K562 (cell line): ENCODE data around the gene TERT. TPM values are rescaled to one million over a fixed set of nuclear protein-coding genes. Genes with fewer than 3 reads are reported as not detected.
A peak's percentile ranks its signal among the peaks of the same experiment; 100 is the strongest.

Experiments used
- ATAC-seq: fragments of 200-7000 bp; cut with Tn5 transposase; 3 replicates; pipeline ENCODE4 v1.9.1; 2020; ENCODE audit warnings: moderate library complexity
- BruUV-seq: library from RNA; stranded (reverse); fragments of 400-500 nt; replicated peaks from 2 replicates; lab custom pipeline; 2021; lab: Mats Ljungman, UMichigan
- CTCF ChIA-PET: fragments of 300-600 bp; formaldehyde crosslinking; extraction: SDS; loops from one replicate; lab custom pipeline; 2021; ENCODE audit warnings: low intra/inter-chr PET ratio; lab: Yijun Ruan, JAX
- POLR2A ChIA-PET: fragments of 300-600, 350-650 bp; sonication (Branson Sonifier 250); formaldehyde crosslinking; extraction: SDS; loops from one replicate; lab custom pipeline; 2021; ENCODE audit warnings: antibody characterized with exemption, inconsistent platforms; lab: Yijun Ruan, JAX
- DNase-seq, 4 experiments: peaks; one replicate each; pipeline versions ENCODE4 v3.0.0 to v3.0.0-alpha.2; 2011 to 2018; ENCODE audit warnings: low spot score in 3 of 4, mixed read lengths in 3 of 4; ENCODE audit errors: extremely low read depth in 1 of 4
- FAIRE-seq: peaks from 2 replicates; lab custom pipeline; 2011; peaks lifted over from hg19 to GRCh38; lab: Jason Lieb, UNC
- H2AFZ ChIP-seq: 2 replicates; pipeline ENCODE4 v1.6.0; 2011; ENCODE audit warnings: low read depth, low read length, control low read depth, inconsistent platforms
- H3K27ac ChIP-seq: fragments of 200-600 bp; 3 replicates; pipeline ENCODE4 v1.8.0; 2011; ENCODE audit warnings: low read depth, mild to moderate bottlenecking, control low read depth, inconsistent platforms, low read length, moderate library complexity, mixed read lengths; ENCODE audit errors: extremely low read depth
- H3K27me3 ChIP-seq, 2 experiments: fragments of 300-600 bp in 1 of 2; 2 replicates in 1 of 2; 3 replicates in 1 of 2; pipeline versions ENCODE4 v1.6.0 to v1.8.0; 2011; ENCODE audit warnings: inconsistent platforms in 2 of 2, low read length in 2 of 2, mild to moderate bottlenecking in 1 of 2, mixed read lengths in 1 of 2, moderate library complexity in 1 of 2; ENCODE audit not compliant: control insufficient read depth in 2 of 2, insufficient read depth in 2 of 2
- H3K36me3 ChIP-seq: fragments of 300-600 bp; 3 replicates; pipeline ENCODE4 v1.8.0; 2011; ENCODE audit warnings: mild to moderate bottlenecking, low read length, inconsistent platforms; ENCODE audit not compliant: control insufficient read depth, insufficient read depth
- H3K4me1 ChIP-seq, 2 experiments: fragments of 200-600 bp in 1 of 2; replicated peaks in 1 of 2; 2 replicates in 1 of 2; 3 replicates in 1 of 2; pipeline versions ENCODE4 v1.5.1 to v1.8.0; 2011; ENCODE audit warnings: inconsistent platforms in 2 of 2, low read length in 2 of 2, mild to moderate bottlenecking in 1 of 2, mixed read lengths in 1 of 2, moderate library complexity in 1 of 2; ENCODE audit not compliant: control insufficient read depth in 2 of 2, insufficient read depth in 2 of 2
- H3K4me2 ChIP-seq: 2 replicates; pipeline ENCODE4 v1.6.1; 2011; ENCODE audit warnings: low read length, control low read depth, inconsistent platforms, mixed read lengths; ENCODE audit not compliant: insufficient read depth
- H3K4me3 ChIP-seq: fragments of 200-600 bp; sonication (generic), shearing (Covaris generic); 2 replicates; pipeline ENCODE4 v1.5.1; 2016; ENCODE audit warnings: control low read depth, inconsistent platforms
- H3K79me2 ChIP-seq: fragments of 200-600 bp; 3 replicates; pipeline ENCODE4 v1.8.0; 2011; ENCODE audit warnings: low read length, inconsistent platforms; ENCODE audit not compliant: control insufficient read depth, insufficient read depth
- H3K9ac ChIP-seq, 2 experiments: 2 replicates each; pipeline versions ENCODE4 v1.6.0 to v1.6.1; 2011; ENCODE audit warnings: low read depth in 2 of 2, low read length in 2 of 2, control low read depth in 1 of 2, inconsistent platforms in 1 of 2, mild to moderate bottlenecking in 1 of 2, mixed read lengths in 1 of 2; ENCODE audit not compliant: insufficient read depth in 1 of 2
- H3K9me1 ChIP-seq: one replicate; pipeline ENCODE4 v1.6.0; 2011; ENCODE audit warnings: inconsistent platforms, mild to moderate bottlenecking, low read length, moderate library complexity; ENCODE audit not compliant: control insufficient read depth, insufficient read depth
- H3K9me3 ChIP-seq: replicated peaks from 2 replicates; pipeline ENCODE4 v1.5.1; 2011; ENCODE audit warnings: low read depth, low read length, inconsistent platforms; ENCODE audit not compliant: control insufficient read depth, insufficient read depth
- H4K20me1 ChIP-seq: replicated peaks from 2 replicates; pipeline ENCODE4 v1.6.1; 2011; ENCODE audit warnings: low read length, inconsistent platforms, mixed read lengths; ENCODE audit not compliant: control insufficient read depth, insufficient read depth
- DPF2 ChIP-seq: fragments of 450-650 bp; IDR thresholded peaks from 2 replicates; pipeline ENCODE4 v1.6.1; 2016
- HMGXB4 ChIP-seq: sonication (generic); formaldehyde crosslinking; IDR thresholded peaks from 2 replicates; pipeline ENCODE4 v1.8.1; 2023; ENCODE audit warnings: mild to moderate bottlenecking, missing genetic modification reagents
- HNRNPLL ChIP-seq: fragments of 200-400 bp; formaldehyde crosslinking; IDR thresholded peaks from 2 replicates; pipeline ENCODE4 v1.6.1; 2017; ENCODE audit warnings: low read length, low read depth, mild to moderate bottlenecking; ENCODE audit not compliant: poor library complexity, severe bottlenecking
- JUN ChIP-seq, 2 experiments: sonication (generic) in 1 of 2; formaldehyde crosslinking in 1 of 2; IDR thresholded peaks; 2 replicates each; pipeline versions ENCODE4 v1.6.1 to v1.8.0; 2012 to 2022; ENCODE audit warnings: borderline replicate concordance in 2 of 2, mild to moderate bottlenecking in 2 of 2, improper control_type of control experiment in 1 of 2, low read depth in 1 of 2, low read length in 1 of 2, missing genetic modification reagents in 1 of 2
- POLR2G ChIP-seq: fragments of 200-400 bp; formaldehyde crosslinking; IDR thresholded peaks from 2 replicates; pipeline ENCODE4 v1.6.1; 2017; ENCODE audit warnings: low read depth, mild to moderate bottlenecking, antibody characterized with exemption, low read length, moderate library complexity
- USF1 ChIP-seq: sonication (generic); formaldehyde crosslinking; IDR thresholded peaks from 2 replicates; pipeline ENCODE4 v1.9.0; 2022; ENCODE audit warnings: mild to moderate bottlenecking, missing genetic modification reagents
- ZNF24 ChIP-seq: fragments of 450-650 bp; IDR thresholded peaks from 2 replicates; pipeline ENCODE4 v1.6.1; 2016
- ZNF318 ChIP-seq, 2 experiments: fragments of 450-650 bp; IDR thresholded peaks; 2 replicates each; pipeline ENCODE4 v1.6.1; 2016; ENCODE audit warnings: mild to moderate bottlenecking in 2 of 2, borderline replicate concordance in 1 of 2, low read depth in 1 of 2, moderate library complexity in 1 of 2
- ZNF436 ChIP-seq: fragments of 250-450, 450-650 bp; sonication (Bioruptor Pico); formaldehyde crosslinking; IDR thresholded peaks from 2 replicates; pipeline ENCODE4 v1.7.0; 2020; ENCODE audit warnings: mild to moderate bottlenecking
- WGBS: fragments of 100-300 bp; shearing (Covaris generic); methylation state at CpG from one replicate; pipeline ENCODE4 v1.1.6; 2016; ENCODE audit warnings: low coverage, mixed read lengths; ENCODE audit not compliant: insufficient coverage; ENCODE audit errors: missing lambda C conversion rate; 5-methylcytosine and 5-hydroxymethylcytosine counted together
- in situ Hi-C: fragments of 300-500 bp; cut with MboI; formaldehyde crosslinking; loops from 4 replicates; pipeline ENCODE4 v1.15.0; 2018; ENCODE audit warnings: inconsistent platforms, mixed read lengths
- intact Hi-C: fragments of 100-400 bp; cut with micrococcal nuclease; formaldehyde crosslinking; loops from 2 replicates; pipeline ENCODE4 v1.14.2; 2022
- polyA plus RNA-seq, 8 experiments: library from polyadenylated mRNA; depleted of rRNA in 4 of 8; stranded (reverse) in 5 of 8; unstranded in 3 of 8; fragments of >200 nt; fragmentation: Nextera tagmentation in 2 of 8; fragmentation: Illumina TruSeq in 1 of 8; extraction: Ambion mirVana in 2 of 8; extraction: Trizol in 1 of 8; gene quantifications; 2 replicates each; pipeline versions ENCODE4 v1.2.1 to v1.2.3, GENCODE V29; 2011 to 2014; ENCODE audit warnings: inconsistent platforms in 1 of 8, missing spikeins in 1 of 8
- total RNA-seq, 7 experiments: library from RNA; depleted of rRNA in 6 of 7; stranded (reverse); fragments of >200 nt in 6 of 7; fragmentation: Illumina TruSeq in 2 of 7; extraction: Trizol in 2 of 7; gene quantifications; 2 replicates each; pipeline versions ENCODE4 v1.2.1 to v1.2.3, GENCODE V29; 2011 to 2021; ENCODE audit warnings: low replicate concordance in 1 of 7

Gene TERT
- total and polyA plus RNA-seq, 9 of the 15 experiments (the other 6 are each of a cell fraction or from before 2014, with no cell fraction given) = 0.08 to 4.5 (median 0.98) TPM; not detected in 1

GRCh38 chr5:1216211-1216917 is 78.5 kb downstream of the TERT start:
- POLR2A ChIA-PET = interaction anchor here (0.5 kb wide), 1 partner anchor 892 kb away, joined by 3 read pairs; no protein-coding TSS in a partner anchor
- CTCF ChIA-PET = no interaction called here

More at GRCh38 chr5:1216211-1216917, 78.5 kb downstream of the TERT start:
- no peak overlapping the region for H2AFZ ChIP-seq
- H3K9ac ChIP-seq = no peak overlapping the region
- 38% methylated on average over 38 of the region's 38 CpGs for WGBS
- H3K9me1 ChIP-seq = no peaks in the 10 kb centered on the region
- no peak overlapping the region for H3K27ac ChIP-seq
- H3K27me3 ChIP-seq = peaks cover 25 to 65% of the 10 kb centered on the region in 2 experiments; a peak in 4 of 5 replicates
- no peak for DNase-seq
- no TSS peak for BruUV-seq
- H3K4me2 ChIP-seq = no peak overlapping the region
- intact Hi-C loops = no loop called here
- no peak for ATAC-seq
- H3K4me3 ChIP-seq = no peak overlapping the region
- in situ Hi-C loops = no loop called here
- peaks cover 0 to 42% of the 10 kb centered on the region in 2 experiments; a peak in 1 of 5 replicates for H3K4me1 ChIP-seq
- H3K9me3 ChIP-seq = no peaks in the 10 kb centered on the region; the same call in 1 of the 2 replicates
- H3K79me2 ChIP-seq = no peaks in the 10 kb centered on the region
- no peaks in the 10 kb centered on the region; the same call in 1 of the 2 replicates for H4K20me1 ChIP-seq
- H3K36me3 ChIP-seq = no peaks in the 10 kb centered on the region
- FAIRE-seq = no peak
- TF ChIP-seq ZNF24 (no peak), HMGXB4 (CRISPR knock-in tag) (no peak), ZNF318 (IDR thresholded peaks at IDR 0.05; ENCODE audit: borderline replicate concordance in 1 of 2, low read depth in 1 of 2) (no peak), USF1 (CRISPR knock-in tag) (peak; percentile 21; the same call in 1 of the 2 replicates), DPF2 (no peak), POLR2G (0 out of 2 replicates have a peak, but pooled peaks have one; percentile 9), ZNF436 (CRISPR knock-in tag) (no peak), JUN (IDR thresholded peaks at IDR 0.05; ENCODE audit: borderline replicate concordance, low read depth, low read length) (no peak), JUN (CRISPR knock-in tag; IDR thresholded peaks at IDR 0.05; ENCODE audit: borderline replicate concordance) (no peak), HNRNPLL (no peak)
- TF ChIP-seq, all 486 proteins: peak for 2
